ENCODE data around the gene BICC1. TPM values are rescaled to one million over a fixed set of nuclear protein-coding genes. Genes with fewer than 3 reads are reported as not detected.

The BICC1 gene
- total RNA-seq, 4 donors from 2014 or later, result 9.3 to 20.8 (median 12.5) TPM

DNA sequence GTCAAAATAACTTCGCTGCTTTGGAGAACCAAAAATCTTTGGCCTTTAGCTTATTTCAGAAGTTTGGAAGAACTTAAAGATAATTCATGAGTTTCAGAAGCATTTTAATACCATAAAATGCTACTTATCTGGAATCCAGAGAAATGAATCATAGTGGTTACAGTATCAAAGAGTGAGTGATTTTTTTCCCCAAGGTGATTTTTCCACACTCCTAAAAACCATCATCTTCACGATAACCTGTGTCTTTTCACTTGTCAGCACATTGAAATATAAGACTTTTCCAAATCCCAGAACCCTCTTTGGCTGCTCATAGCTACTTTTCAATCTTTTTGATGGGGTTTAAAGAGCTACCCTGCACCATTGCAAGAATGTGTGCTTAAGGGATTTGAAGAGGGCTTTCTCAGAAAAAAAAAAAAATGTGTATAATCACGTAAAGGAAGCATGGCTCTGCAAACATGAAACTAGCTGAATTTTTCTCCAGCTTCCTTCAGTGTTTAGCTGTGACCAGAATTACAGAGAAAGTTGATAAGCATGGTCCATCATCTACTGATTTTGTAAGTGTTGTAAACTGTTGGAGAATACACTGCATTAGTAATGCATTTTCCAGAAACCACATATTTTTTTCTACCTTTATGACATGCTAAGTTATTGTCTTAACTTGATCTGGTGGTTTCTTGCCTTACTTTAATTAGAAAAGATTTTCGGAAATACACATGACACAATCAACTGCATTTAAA is 134.9 kb downstream of the BICC1 start:
- 66 to 69% methylated on average over 4 of the region's 4 CpGs for WGBS, 2 donors
- H3K4me3 ChIP-seq (replicated peaks in 1 of 3), result no peak overlapping the region
- peaks cover 3 to 7% of the 10 kb centered on the region in 2 donors for H3K4me1 ChIP-seq
- no peaks in the 10 kb centered on the region for H3K27me3 ChIP-seq
- H3K27ac ChIP-seq, result no peak overlapping the region
- DNase-seq, result no peak
- no peaks in the 10 kb centered on the region for H3K36me3 ChIP-seq
- no peaks in the 10 kb centered on the region for H3K9me3 ChIP-seq
- intact Hi-C loops (cut with DNase I), result no loop called here
- no peak for TF ChIP-seq POLR2A (IDR thresholded peaks at IDR 0.05)
- TF ChIP-seq, protein P1, sequence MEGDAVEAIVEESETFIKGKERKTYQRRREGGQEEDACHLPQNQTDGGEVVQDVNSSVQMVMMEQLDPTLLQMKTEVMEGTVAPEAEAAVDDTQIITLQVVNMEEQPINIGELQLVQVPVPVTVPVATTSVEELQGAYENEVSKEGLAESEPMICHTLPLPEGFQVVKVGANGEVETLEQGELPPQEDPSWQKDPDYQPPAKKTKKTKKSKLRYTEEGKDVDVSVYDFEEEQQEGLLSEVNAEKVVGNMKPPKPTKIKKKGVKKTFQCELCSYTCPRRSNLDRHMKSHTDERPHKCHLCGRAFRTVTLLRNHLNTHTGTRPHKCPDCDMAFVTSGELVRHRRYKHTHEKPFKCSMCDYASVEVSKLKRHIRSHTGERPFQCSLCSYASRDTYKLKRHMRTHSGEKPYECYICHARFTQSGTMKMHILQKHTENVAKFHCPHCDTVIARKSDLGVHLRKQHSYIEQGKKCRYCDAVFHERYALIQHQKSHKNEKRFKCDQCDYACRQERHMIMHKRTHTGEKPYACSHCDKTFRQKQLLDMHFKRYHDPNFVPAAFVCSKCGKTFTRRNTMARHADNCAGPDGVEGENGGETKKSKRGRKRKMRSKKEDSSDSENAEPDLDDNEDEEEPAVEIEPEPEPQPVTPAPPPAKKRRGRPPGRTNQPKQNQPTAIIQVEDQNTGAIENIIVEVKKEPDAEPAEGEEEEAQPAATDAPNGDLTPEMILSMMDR (IDR thresholded peaks at IDR 0.05), result no peak

GRCh38 chr10:58648131-58648530 is 135.5 kb downstream of the BICC1 start:
- 68 to 71% methylated on average over 3 of the region's 3 CpGs for WGBS, 2 donors

GRCh38 chr10:58651040-58651439 is 138.4 kb downstream of the BICC1 start:
- H3K36me3 ChIP-seq, result no peaks in the 10 kb centered on the region
- H3K4me3 ChIP-seq (replicated peaks in 1 of 3), result no peak overlapping the region
- no peak overlapping the region for H3K27ac ChIP-seq
- DNase-seq, result peak in 1 of 2 donors; percentile 5
- H3K9me3 ChIP-seq, result no peaks in the 10 kb centered on the region
- H3K4me1 ChIP-seq, result peaks cover 3 to 7% of the 10 kb centered on the region in 2 donors
- TF ChIP-seq POLR2A (IDR thresholded peaks at IDR 0.05), result no peak
- TF ChIP-seq, protein P1 (IDR thresholded peaks at IDR 0.05), result no peak
- intact Hi-C loops (cut with DNase I), result no loop called here
- 13 to 28% methylated on average over 5 of the region's 5 CpGs for WGBS, 2 donors
- no peaks in the 10 kb centered on the region for H3K27me3 ChIP-seq

More at GRCh38 chr10:58648131-58648530, 135.5 kb downstream of the BICC1 start:
- TF ChIP-seq POLR2A (IDR thresholded peaks at IDR 0.05), result no peak
- Histone ChIP-seq H3K27ac (no peak overlapping the region), H3K9me3 (no peaks in the 10 kb centered on the region), H3K4me1 (peaks cover 3 to 7% of the 10 kb centered on the region in 2 donors), H3K4me3 (replicated peaks in 1 of 3) (no peak overlapping the region), H3K36me3 (no peaks in the 10 kb centered on the region), H3K27me3 (no peaks in the 10 kb centered on the region)
- DNase-seq, result no peak
- intact Hi-C loops (cut with DNase I), result no loop called here

DNA sequence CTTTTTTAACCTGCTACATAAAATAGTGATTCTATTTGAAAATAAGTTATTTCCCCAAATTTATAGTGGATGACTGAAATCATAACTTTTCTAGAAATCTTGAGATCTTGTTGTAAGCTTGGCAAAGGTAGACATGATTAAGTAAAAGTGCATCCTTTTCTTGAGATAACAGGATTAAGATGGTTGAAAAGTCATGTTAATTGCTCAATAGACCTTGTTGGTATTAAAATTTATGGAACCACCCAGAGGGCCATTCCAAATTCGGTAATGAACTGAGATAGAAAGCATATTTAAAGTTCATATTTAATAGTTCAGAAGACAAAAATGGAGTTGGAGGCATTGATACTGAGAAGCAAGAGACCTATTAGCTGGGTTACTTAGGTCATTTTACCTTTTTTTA is 139.1 kb downstream of the BICC1 start:
- WGBS, 2 donors, result 79 to 88% methylated on average over 1 of the region's 1 CpG
- Histone ChIP-seq H3K36me3 (no peaks in the 10 kb centered on the region), H3K27ac (no peak overlapping the region), H3K4me3 (replicated peaks in 1 of 3) (no peak overlapping the region), H3K4me1 (peaks cover 3 to 7% of the 10 kb centered on the region in 2 donors), H3K27me3 (no peaks in the 10 kb centered on the region), H3K9me3 (no peaks in the 10 kb centered on the region)
- DNase-seq, result no peak
- TF ChIP-seq, protein P1 (IDR thresholded peaks at IDR 0.05), result no peak
- TF ChIP-seq POLR2A (IDR thresholded peaks at IDR 0.05), result no peak
- intact Hi-C loops (cut with DNase I), result no loop called here

- peaks cover 3 to 7% of the 10 kb centered on the region in 2 donors for H3K4me1 ChIP-seq
- no peaks in the 10 kb centered on the region for H3K9me3 ChIP-seq
- no peak for DNase-seq
- no peak overlapping the region for H3K27ac ChIP-seq
- no peaks in the 10 kb centered on the region for H3K36me3 ChIP-seq
- no peaks in the 10 kb centered on the region for H3K27me3 ChIP-seq
- intact Hi-C loops (cut with DNase I), result no loop called here
- H3K4me3 ChIP-seq (replicated peaks in 1 of 3), result no peak overlapping the region
- TF ChIP-seq, protein P1 (IDR thresholded peaks at IDR 0.05), result no peak
- TF ChIP-seq POLR2A (IDR thresholded peaks at IDR 0.05), result no peak
Measured at GRCh38 chr10:58653139-58653538, 140.5 kb downstream of the BICC1 start.

Data from thyroid gland (tissue), 4 donors.